GM19025 (cell line): Measurements from ENCODE around the gene ARMH4.
"Not testable (repeated sequence)": the region's sequence is repeated elsewhere in the genome, so short reads cannot be mapped to it uniquely, and the experiment has no call there.

Source experiments
- ATAC-seq: cut with Tn5 transposase; IDR thresholded peaks from one replicate; pipeline ENCODE4 v1.9.1; 2021; ENCODE audit warnings: mild to moderate bottlenecking, low read depth, moderate library complexity; ENCODE audit not compliant: unreplicated experiment

The ARMH4 gene

GRCh38 chr14:58149196-58149595, 2.8 kb downstream of the ARMH4 start:
- ATAC-seq = no peak

GRCh38 chr14:58146399-58146798, 5.6 kb downstream of the ARMH4 start:
- ATAC-seq = no peak

GRCh38 chr14:58145936-58146335, 6.1 kb downstream of the ARMH4 start:
- no peak for ATAC-seq

GRCh38 chr14:58143106-58143505, 8.9 kb downstream of the ARMH4 start:
- no peak for ATAC-seq

- no peak for ATAC-seq
These were observed 10.1 kb downstream of the ARMH4 start for GRCh38 chr14:58141893-58142292.

- ATAC-seq = no peak
These were observed 13.1 kb downstream of the ARMH4 start for GRCh38 chr14:58138714-58139482.

GRCh38 chr14:58138031-58138713, 13.8 kb downstream of the ARMH4 start:
- ATAC-seq = no peak

GRCh38 chr14:58133739-58134138, 18.3 kb downstream of the ARMH4 start:
- ATAC-seq = no peak

GRCh38 chr14:58131386-58131785, 20.6 kb downstream of the ARMH4 start:
- ATAC-seq = no peak

GRCh38 chr14:58130116-58130782, 21.8 kb downstream of the ARMH4 start:
- ATAC-seq = no peak

GRCh38 chr14:58129208-58129607, 22.8 kb downstream of the ARMH4 start:
- no peak for ATAC-seq

- ATAC-seq = no peak
These were observed 23.6 kb downstream of the ARMH4 start for GRCh38 chr14:58128416-58128815.

- ATAC-seq = not testable (repeated sequence)
These were observed 29.5 kb downstream of the ARMH4 start for GRCh38 chr14:58122546-58122945.

GRCh38 chr14:58121530-58122186, 30.4 kb downstream of the ARMH4 start:
- no peak for ATAC-seq

- ATAC-seq = no peak
These were observed 32.6 kb downstream of the ARMH4 start for GRCh38 chr14:58119381-58119780.

GRCh38 chr14:58118097-58118815, 33.8 kb downstream of the ARMH4 start:
- no peak for ATAC-seq

- ATAC-seq = no peak
These were observed 42.3 kb downstream of the ARMH4 start for GRCh38 chr14:58109744-58110143.

- no peak for ATAC-seq
These were observed 43.3 kb downstream of the ARMH4 start for GRCh38 chr14:58108717-58109116.

GRCh38 chr14:58107947-58108552, 44.0 kb downstream of the ARMH4 start:
- ATAC-seq = no peak

- ATAC-seq = no peak
These were observed 45.0 kb downstream of the ARMH4 start for GRCh38 chr14:58107041-58107440.
